Astrocyte (in vitro differentiated cells and primary cell): ENCODE measurements around the gene PARP8. TPM values are rescaled to one million over a fixed set of nuclear protein-coding genes. Genes with fewer than 3 reads are reported as not detected.

Experiments used
- DNase-seq: peaks from one replicate; pipeline ENCODE4 v3.0.0-alpha.2; 2010; ENCODE audit warnings: low read depth
- FAIRE-seq: peaks from 2 replicates; lab custom pipeline; 2011; peaks lifted over from hg19 to GRCh38; lab: Jason Lieb, UNC
- H2AFZ ChIP-seq: 2 replicates; pipeline ENCODE4 v1.6.0; 2012; ENCODE audit warnings: low read depth, low read length, inconsistent platforms
- H3K27ac ChIP-seq: 2 replicates; pipeline ENCODE4 v1.5.1; 2011; ENCODE audit warnings: low read depth, low read length, inconsistent platforms
- H3K27me3 ChIP-seq: 2 replicates; pipeline ENCODE4 v1.6.0; 2011; ENCODE audit warnings: low read length, inconsistent platforms; ENCODE audit not compliant: insufficient read depth
- H3K36me3 ChIP-seq: 2 replicates; pipeline ENCODE4 v1.5.1; 2011; ENCODE audit warnings: low read length, inconsistent platforms; ENCODE audit not compliant: insufficient read depth
- H3K4me1 ChIP-seq: 2 replicates; pipeline ENCODE4 v1.5.1; 2011; ENCODE audit warnings: low read length, inconsistent platforms; ENCODE audit not compliant: insufficient read depth
- H3K4me2 ChIP-seq: 2 replicates; pipeline ENCODE4 v1.6.0; 2012; ENCODE audit warnings: low read length, inconsistent platforms
- H3K4me3 ChIP-seq: 2 replicates; pipeline ENCODE4 v1.5.1; 2011; ENCODE audit warnings: low read depth, mild to moderate bottlenecking, low read length, inconsistent platforms; ENCODE audit not compliant: insufficient read depth
- H3K79me2 ChIP-seq: 2 replicates; pipeline ENCODE4 v1.6.0; 2012; ENCODE audit warnings: mild to moderate bottlenecking, low read length, inconsistent platforms; ENCODE audit not compliant: insufficient read depth
- H3K9ac ChIP-seq: 2 replicates; pipeline ENCODE4 v1.6.0; 2012; ENCODE audit warnings: mild to moderate bottlenecking, low read length, inconsistent platforms
- H3K9me3 ChIP-seq: 2 replicates; pipeline ENCODE4 v1.5.1; 2012; ENCODE audit warnings: low read depth, mild to moderate bottlenecking, low read length, inconsistent platforms; ENCODE audit not compliant: insufficient read depth
- H4K20me1 ChIP-seq: 2 replicates; pipeline ENCODE4 v1.6.0; 2012; ENCODE audit warnings: low read length, inconsistent platforms; ENCODE audit not compliant: insufficient read depth
- H3K27ac Mint-ChIP-seq: one replicate; pipeline ENCODE4 v1.8.0; 2021; ENCODE audit warnings: mild to moderate bottlenecking, mixed read lengths; ENCODE audit not compliant: unreplicated experiment
- H3K27me3 Mint-ChIP-seq: one replicate; pipeline ENCODE4 v1.8.0; 2021; ENCODE audit warnings: low read depth, mixed read lengths; ENCODE audit not compliant: unreplicated experiment
- H3K36me3 Mint-ChIP-seq: one replicate; pipeline ENCODE4 v1.8.0; 2021; ENCODE audit warnings: low read depth, mixed read lengths; ENCODE audit not compliant: unreplicated experiment
- H3K4me1 Mint-ChIP-seq: one replicate; pipeline ENCODE4 v1.8.0; 2021; ENCODE audit warnings: low read depth, mixed read lengths; ENCODE audit not compliant: unreplicated experiment
- H3K4me3 Mint-ChIP-seq: one replicate; pipeline ENCODE4 v1.8.0; 2021; ENCODE audit warnings: mild to moderate bottlenecking, moderate library complexity, mixed read lengths; ENCODE audit not compliant: unreplicated experiment
- H3K9me3 Mint-ChIP-seq: one replicate; pipeline ENCODE4 v1.8.0; 2021; ENCODE audit warnings: mild to moderate bottlenecking, mixed read lengths; ENCODE audit not compliant: unreplicated experiment
- CTCF ChIP-seq: IDR thresholded peaks from 2 replicates; pipeline ENCODE4 v1.5.1; 2011; ENCODE audit warnings: low read depth, mild to moderate bottlenecking, inconsistent platforms, low read length, moderate library complexity; ENCODE audit not compliant: insufficient read depth
- EZH2 ChIP-seq: IDR thresholded peaks from 2 replicates; pipeline ENCODE4 v1.6.1; 2012; ENCODE audit warnings: mild to moderate bottlenecking, low read length, inconsistent platforms; ENCODE audit not compliant: insufficient read depth
- total RNA-seq: library from RNA; stranded (reverse); gene quantifications from 2 replicates; pipeline ENCODE4 v1.2.1, GENCODE V29; 2021

Gene PARP8
- total RNA-seq, 1 donor from 2014 or later, result 36.1 TPM

GRCh38 chr5:50684721-50685120, 18.3 kb downstream of the PARP8 start:
- H4K20me1 ChIP-seq, result no peaks in the 10 kb centered on the region
- Mint-ChIP-seq H3K4me1 (peaks cover 9% of the 10 kb centered on the region), H3K9me3 (peaks cover 13% of the 10 kb centered on the region), H3K4me3 (no peak overlapping the region), H3K36me3 (peaks cover 19% of the 10 kb centered on the region), H3K27me3 (no peaks in the 10 kb centered on the region), H3K27ac (no peak overlapping the region)
- H3K27ac ChIP-seq, result no peak overlapping the region
- H3K79me2 ChIP-seq, result no peaks in the 10 kb centered on the region
- TF ChIP-seq EZH2 (no peak), CTCF (no peak)
- no peaks in the 10 kb centered on the region for H3K4me1 ChIP-seq
- H3K27me3 ChIP-seq, result no peaks in the 10 kb centered on the region
- H3K9me3 ChIP-seq, result no peaks in the 10 kb centered on the region
- DNase-seq (no peak), FAIRE-seq (no peak)
- no peak overlapping the region for H3K9ac ChIP-seq
- no peak overlapping the region for H2AFZ ChIP-seq
- H3K36me3 ChIP-seq, result no peaks in the 10 kb centered on the region
- H3K4me2 ChIP-seq, result no peak overlapping the region
- no peak overlapping the region for H3K4me3 ChIP-seq

- H3K9ac ChIP-seq, result no peak overlapping the region
- H3K36me3 ChIP-seq, result no peaks in the 10 kb centered on the region
- H3K27me3 Mint-ChIP-seq, result no peaks in the 10 kb centered on the region
- H3K4me2 ChIP-seq, result no peak overlapping the region
- no peaks in the 10 kb centered on the region for H3K27me3 ChIP-seq
- DNase-seq (no peak), FAIRE-seq (no peak)
- no peaks in the 10 kb centered on the region for H3K9me3 ChIP-seq
- H4K20me1 ChIP-seq, result no peaks in the 10 kb centered on the region
- H3K27ac Mint-ChIP-seq, result no peak overlapping the region
- peaks cover 13% of the 10 kb centered on the region for H3K9me3 Mint-ChIP-seq
- H3K4me3 ChIP-seq, result no peak overlapping the region
- no peak overlapping the region for H3K4me3 Mint-ChIP-seq
- no peak overlapping the region for H2AFZ ChIP-seq
- no peak overlapping the region for H3K27ac ChIP-seq
- H3K79me2 ChIP-seq, result no peaks in the 10 kb centered on the region
- no peak for TF ChIP-seq EZH2
- no peak for TF ChIP-seq CTCF
- H3K36me3 Mint-ChIP-seq, result peaks cover 19% of the 10 kb centered on the region
- H3K4me1 ChIP-seq, result no peaks in the 10 kb centered on the region
- H3K4me1 Mint-ChIP-seq, result peaks cover 7% of the 10 kb centered on the region
Observed at GRCh38 chr5:50687548-50687947, 21.1 kb downstream of the PARP8 start.

- TF ChIP-seq EZH2, result no peak
- TF ChIP-seq CTCF, result no peak
- H3K27ac ChIP-seq, result no peak overlapping the region
Observed at GRCh38 chr5:50691399-50692016, 25.1 kb downstream of the PARP8 start.

More at GRCh38 chr5:50691399-50692016, 25.1 kb downstream of the PARP8 start:
- H3K27ac Mint-ChIP-seq, result no peak overlapping the region
- no peaks in the 10 kb centered on the region for H3K9me3 ChIP-seq
- peaks cover 4% of the 10 kb centered on the region for H3K4me1 Mint-ChIP-seq
- peaks cover 7% of the 10 kb centered on the region for H3K9me3 Mint-ChIP-seq
- no peaks in the 10 kb centered on the region for H3K36me3 ChIP-seq
- no peak overlapping the region for H3K4me2 ChIP-seq
- H3K9ac ChIP-seq, result no peak overlapping the region
- no peak for FAIRE-seq
- no peak overlapping the region for H2AFZ ChIP-seq
- H4K20me1 ChIP-seq, result no peaks in the 10 kb centered on the region
- DNase-seq, result no peak
- no peaks in the 10 kb centered on the region for H3K27me3 ChIP-seq
- H3K4me3 Mint-ChIP-seq, result no peak overlapping the region
- peaks cover 7% of the 10 kb centered on the region for H3K36me3 Mint-ChIP-seq
- no peaks in the 10 kb centered on the region for H3K4me1 ChIP-seq
- H3K27me3 Mint-ChIP-seq, result no peaks in the 10 kb centered on the region
- H3K79me2 ChIP-seq, result no peaks in the 10 kb centered on the region
- H3K4me3 ChIP-seq, result no peak overlapping the region
